Measurements from ENCODE around the gene SH3BP4.

DNA sequence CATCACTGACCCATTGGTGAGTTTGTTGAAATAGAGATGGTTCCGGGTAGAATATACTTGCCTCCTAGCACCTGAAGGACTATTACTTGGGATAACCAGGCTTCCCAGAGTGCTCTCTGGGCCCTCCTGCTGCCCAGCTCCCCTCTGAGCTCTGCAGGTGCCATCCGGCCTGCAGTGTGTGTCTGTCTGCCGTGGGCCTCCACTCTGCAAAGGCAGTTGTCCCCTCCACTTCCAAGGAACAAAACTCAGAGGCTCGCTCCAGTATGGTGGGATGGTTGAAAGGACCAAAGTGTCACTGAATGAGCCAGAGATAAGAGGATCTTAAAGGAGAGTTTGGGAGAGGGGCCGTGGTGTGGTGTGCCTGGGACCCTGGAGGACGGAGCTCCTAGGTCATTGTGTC, 57.3 kb downstream of the SH3BP4 start:
- no peak for TF ChIP-seq CTCF (IDR thresholded peaks at IDR 0.05)
- TF ChIP-seq POLR2A (IDR thresholded peaks at IDR 0.05): no peak

Data from vagina (tissue), 2 donors.